ENCODE measurements around the gene PCBP1. TPM values are rescaled to one million over a fixed set of nuclear protein-coding genes. Genes with fewer than 3 reads are reported as not detected.

Gene PCBP1
- total RNA-seq, 2 experiments from 2014 or later, result 58.2 to 423 TPM

DNA sequence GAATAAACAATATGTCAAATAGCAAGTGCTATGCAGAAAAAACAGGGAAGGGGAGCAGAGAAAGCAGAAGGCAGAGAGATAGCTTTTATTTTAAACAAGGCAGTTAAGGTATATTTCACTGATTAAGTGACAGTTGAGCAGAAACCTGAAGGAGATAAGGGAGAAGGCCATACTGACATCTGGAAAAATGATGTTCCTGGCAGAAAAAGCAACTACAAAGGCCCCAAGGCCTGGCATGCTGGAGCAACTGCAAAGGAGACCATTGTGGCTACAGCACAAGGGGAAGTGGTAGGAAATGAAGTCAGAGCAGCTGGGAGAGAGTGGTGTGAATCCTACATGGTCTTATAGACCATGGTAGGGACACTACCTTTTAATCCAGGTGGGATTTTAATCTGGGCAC is 8.9 kb upstream of the PCBP1 start:
- no peak overlapping the region for H2AFZ ChIP-seq (ENCODE audit: low read length)
- intact Hi-C loops (cut with micrococcal nuclease; ENCODE audit: unreplicated experiment), result no loop called here
- peaks cover 92% of the 10 kb centered on the region for H3K36me3 ChIP-seq (ENCODE audit: insufficient read depth, low read length)
- H3K27ac ChIP-seq (ENCODE audit: low read depth, low read length, poor library complexity, severe bottlenecking), result peak overlapping the region; percentile 31
- TF ChIP-seq EZH2phosphoT487 (IDR thresholded peaks at IDR 0.05; ENCODE audit: borderline replicate concordance, low read depth, low read length), result no peak
- TF ChIP-seq, protein P1, sequence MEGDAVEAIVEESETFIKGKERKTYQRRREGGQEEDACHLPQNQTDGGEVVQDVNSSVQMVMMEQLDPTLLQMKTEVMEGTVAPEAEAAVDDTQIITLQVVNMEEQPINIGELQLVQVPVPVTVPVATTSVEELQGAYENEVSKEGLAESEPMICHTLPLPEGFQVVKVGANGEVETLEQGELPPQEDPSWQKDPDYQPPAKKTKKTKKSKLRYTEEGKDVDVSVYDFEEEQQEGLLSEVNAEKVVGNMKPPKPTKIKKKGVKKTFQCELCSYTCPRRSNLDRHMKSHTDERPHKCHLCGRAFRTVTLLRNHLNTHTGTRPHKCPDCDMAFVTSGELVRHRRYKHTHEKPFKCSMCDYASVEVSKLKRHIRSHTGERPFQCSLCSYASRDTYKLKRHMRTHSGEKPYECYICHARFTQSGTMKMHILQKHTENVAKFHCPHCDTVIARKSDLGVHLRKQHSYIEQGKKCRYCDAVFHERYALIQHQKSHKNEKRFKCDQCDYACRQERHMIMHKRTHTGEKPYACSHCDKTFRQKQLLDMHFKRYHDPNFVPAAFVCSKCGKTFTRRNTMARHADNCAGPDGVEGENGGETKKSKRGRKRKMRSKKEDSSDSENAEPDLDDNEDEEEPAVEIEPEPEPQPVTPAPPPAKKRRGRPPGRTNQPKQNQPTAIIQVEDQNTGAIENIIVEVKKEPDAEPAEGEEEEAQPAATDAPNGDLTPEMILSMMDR (conservative IDR thresholded peaks at IDR 0.05; ENCODE audit: low read length), result no peak
- H3K9me2 ChIP-seq (ENCODE audit: insufficient read depth, low read length), result no peaks in the 10 kb centered on the region
- peaks cover 7% of the 10 kb centered on the region; the same call in 1 of the 2 replicates for H3K79me2 ChIP-seq (ENCODE audit: insufficient read depth, low read depth, low read length)
- BruUV-seq (replicated peaks), result no TSS peak
- no peaks in the 10 kb centered on the region for H4K20me1 ChIP-seq (ENCODE audit: insufficient read depth, low read length)
- POLR2A ChIA-PET, result interaction anchor here (0.5 kb wide), 2 partner anchors 45 to 159 kb away, joined by 3 read pairs; no protein-coding TSS in a partner anchor
- CTCF ChIA-PET (ENCODE audit: unreplicated experiment), result no interaction called here
- H3K4me3 ChIP-seq (ENCODE audit: low read depth, low read length, poor library complexity, severe bottlenecking), result no peak overlapping the region
- no peaks in the 10 kb centered on the region for H3K9me3 ChIP-seq (ENCODE audit: low read length)
- no peak overlapping the region for H3K4me2 ChIP-seq (ENCODE audit: low read length)
- DNase-seq (ENCODE audit: low spot score), result no peak
- H3K4me1 ChIP-seq (ENCODE audit: insufficient read depth, low read length, poor library complexity, severe bottlenecking), result peaks cover 38% of the 10 kb centered on the region

GRCh38 chr2:70080610-70081200 is 6.6 kb upstream of the PCBP1 start:
- BruUV-seq (replicated peaks), result no TSS peak
- TF ChIP-seq, protein P1 (conservative IDR thresholded peaks at IDR 0.05; ENCODE audit: low read length), result no peak
- TF ChIP-seq EZH2phosphoT487 (IDR thresholded peaks at IDR 0.05; ENCODE audit: borderline replicate concordance, low read depth, low read length), result no peak
- Histone ChIP-seq H3K4me3 (ENCODE audit: low read depth, low read length, poor library complexity, severe bottlenecking) (no peak overlapping the region), H3K27ac (ENCODE audit: low read depth, low read length, poor library complexity, severe bottlenecking) (no peak overlapping the region), H3K4me2 (ENCODE audit: low read length) (no peak overlapping the region), H3K9me3 (ENCODE audit: low read length) (no peaks in the 10 kb centered on the region), H4K20me1 (ENCODE audit: insufficient read depth, low read length) (no peaks in the 10 kb centered on the region), H3K79me2 (ENCODE audit: insufficient read depth, low read depth, low read length) (peaks cover 23% of the 10 kb centered on the region; the same call in 1 of the 2 replicates), H3K4me1 (ENCODE audit: insufficient read depth, low read length, poor library complexity, severe bottlenecking) (peaks cover 47% of the 10 kb centered on the region), H2AFZ (ENCODE audit: low read length) (no peak overlapping the region), H3K36me3 (ENCODE audit: insufficient read depth, low read length) (peaks cover 80% of the 10 kb centered on the region), H3K9me2 (ENCODE audit: insufficient read depth, low read length) (no peaks in the 10 kb centered on the region)
- POLR2A ChIA-PET, result interaction anchor here (0.7 to 1.3 kb wide), 2 partner anchors 11 to 166 kb away, joined by 3 to 5 read pairs; partner anchors contain the start of gene MXD1
- CTCF ChIA-PET (ENCODE audit: unreplicated experiment), result no interaction called here
- intact Hi-C loops (cut with micrococcal nuclease; ENCODE audit: unreplicated experiment), result no loop called here
- no peak for DNase-seq (ENCODE audit: low spot score)

GRCh38 chr2:70081221-70081620 is 6.1 kb upstream of the PCBP1 start:
- H3K4me1 ChIP-seq (ENCODE audit: insufficient read depth, low read length, poor library complexity, severe bottlenecking), result peaks cover 52% of the 10 kb centered on the region
- peaks cover 26% of the 10 kb centered on the region; the same call in 1 of the 2 replicates for H3K79me2 ChIP-seq (ENCODE audit: insufficient read depth, low read depth, low read length)
- H3K9me2 ChIP-seq (ENCODE audit: insufficient read depth, low read length), result no peaks in the 10 kb centered on the region
- H3K4me3 ChIP-seq (ENCODE audit: low read depth, low read length, poor library complexity, severe bottlenecking), result no peak overlapping the region
- TF ChIP-seq EZH2phosphoT487 (IDR thresholded peaks at IDR 0.05; ENCODE audit: borderline replicate concordance, low read depth, low read length), result no peak
- TF ChIP-seq, protein P1 (conservative IDR thresholded peaks at IDR 0.05; ENCODE audit: low read length), result no peak
- no peak for DNase-seq (ENCODE audit: low spot score)
- CTCF ChIA-PET (ENCODE audit: unreplicated experiment), result no interaction called here
- intact Hi-C loops (cut with micrococcal nuclease; ENCODE audit: unreplicated experiment), result no loop called here
- no peak overlapping the region for H3K27ac ChIP-seq (ENCODE audit: low read depth, low read length, poor library complexity, severe bottlenecking)
- no peaks in the 10 kb centered on the region for H3K9me3 ChIP-seq (ENCODE audit: low read length)
- no peak overlapping the region for H3K4me2 ChIP-seq (ENCODE audit: low read length)
- peaks cover 75% of the 10 kb centered on the region for H3K36me3 ChIP-seq (ENCODE audit: insufficient read depth, low read length)
- no peak overlapping the region for H2AFZ ChIP-seq (ENCODE audit: low read length)
- POLR2A ChIA-PET, result interaction anchor here (0.7 to 1.3 kb wide), 4 partner anchors 10 to 1226 kb away, joined by 3 to 5 read pairs (median 4); partner anchors contain the start of gene MXD1
- no TSS peak for BruUV-seq (replicated peaks)
- H4K20me1 ChIP-seq (ENCODE audit: insufficient read depth, low read length), result no peaks in the 10 kb centered on the region

All from OCI-LY7 (cell line).